Mesenchymal stem cell (in vitro differentiated cells and primary cell): ENCODE data around the gene SUPT5H.

Experiments
- DNase-seq: peaks from one replicate; pipeline ENCODE4 v3.0.0-alpha.2; 2013
- H2AFZ ChIP-seq: one replicate; pipeline ENCODE4 v1.6.1; 2013; ENCODE audit warnings: low read depth, mild to moderate bottlenecking, control low read depth, inconsistent platforms, low read length, moderate library complexity
- H2AK5ac ChIP-seq: 2 replicates; pipeline ENCODE4 v1.6.1; 2013; ENCODE audit warnings: low read length, moderate library complexity, mild to moderate bottlenecking, inconsistent platforms; ENCODE audit not compliant: severe bottlenecking
- H2BK120ac ChIP-seq: one replicate; pipeline ENCODE4 v1.6.1; 2013; ENCODE audit warnings: low read depth, mild to moderate bottlenecking, inconsistent platforms, low read length, moderate library complexity
- H2BK12ac ChIP-seq, 2 experiments: one replicate each; pipeline ENCODE4 v1.6.1; 2013; ENCODE audit warnings: inconsistent platforms in 2 of 2, low read length in 2 of 2, mild to moderate bottlenecking in 2 of 2, moderate library complexity in 2 of 2, control low read depth in 1 of 2
- H2BK15ac ChIP-seq: one replicate; pipeline ENCODE4 v1.6.1; 2013; ENCODE audit warnings: mild to moderate bottlenecking, low read depth, inconsistent platforms; ENCODE audit not compliant: poor library complexity, severe bottlenecking
- H2BK5ac ChIP-seq: 2 replicates; pipeline ENCODE4 v1.6.1; 2013; ENCODE audit warnings: low read depth, mild to moderate bottlenecking, low read length, control low read depth, inconsistent platforms; ENCODE audit not compliant: poor library complexity, severe bottlenecking
- H3K14ac ChIP-seq, 2 experiments: one replicate each; pipeline ENCODE4 v1.6.1; 2013; ENCODE audit warnings: inconsistent platforms in 2 of 2, low read length in 2 of 2, control low read depth in 1 of 2, mild to moderate bottlenecking in 1 of 2, moderate library complexity in 1 of 2
- H3K18ac ChIP-seq, 2 experiments: one replicate each; pipeline ENCODE4 v1.6.1; 2013; ENCODE audit warnings: inconsistent platforms in 2 of 2, low read length in 2 of 2, control low read depth in 1 of 2, low read depth in 1 of 2, mild to moderate bottlenecking in 1 of 2
- H3K23ac ChIP-seq, 2 experiments: one replicate each; pipeline ENCODE4 v1.6.1; 2013; ENCODE audit warnings: inconsistent platforms in 2 of 2, low read length in 2 of 2, mild to moderate bottlenecking in 2 of 2, moderate library complexity in 2 of 2, control low read depth in 1 of 2
- H3K27ac ChIP-seq: 2 replicates; pipeline ENCODE4 v1.5.1; 2013; ENCODE audit warnings: mild to moderate bottlenecking, moderate library complexity, low read length, control low read depth, inconsistent platforms; ENCODE audit not compliant: poor library complexity, severe bottlenecking
- H3K27me3 ChIP-seq, 2 experiments: 2 replicates each; pipeline versions ENCODE4 v1.6.1 to v1.7.0; 2013; ENCODE audit warnings: low read length in 2 of 2, mild to moderate bottlenecking in 2 of 2, moderate library complexity in 2 of 2, control low read depth in 1 of 2, inconsistent platforms in 1 of 2; ENCODE audit not compliant: control insufficient read depth in 1 of 2, insufficient read depth in 1 of 2
- H3K36me3 ChIP-seq, 2 experiments: 2 replicates each; pipeline versions ENCODE4 v1.6.1 to v1.7.0; 2013; ENCODE audit warnings: low read length in 2 of 2, control low read depth in 1 of 2, inconsistent platforms in 1 of 2, low read depth in 1 of 2, mild to moderate bottlenecking in 1 of 2; ENCODE audit not compliant: insufficient read depth in 2 of 2, control insufficient read depth in 1 of 2
- H3K4ac ChIP-seq, 2 experiments: one replicate each; pipeline ENCODE4 v1.6.1; 2013; ENCODE audit warnings: inconsistent platforms in 2 of 2, low read length in 2 of 2, mild to moderate bottlenecking in 2 of 2, moderate library complexity in 2 of 2, control low read depth in 1 of 2, low read depth in 1 of 2
- H3K4me1 ChIP-seq: 2 replicates; pipeline ENCODE4 v1.6.1; 2013; ENCODE audit warnings: low read depth, low read length, control low read depth; ENCODE audit not compliant: control insufficient read depth, insufficient read depth
- H3K4me2 ChIP-seq: 2 replicates; pipeline ENCODE4 v1.6.1; 2013; ENCODE audit warnings: low read length, mild to moderate bottlenecking, inconsistent platforms; ENCODE audit not compliant: poor library complexity, severe bottlenecking
- H3K4me3 ChIP-seq, 2 experiments: 2 replicates each; pipeline versions ENCODE4 v1.5.1 to v1.7.0; 2013; ENCODE audit warnings: low read length in 2 of 2, mild to moderate bottlenecking in 2 of 2, control low read depth in 1 of 2, low read depth in 1 of 2; ENCODE audit not compliant: insufficient read depth in 1 of 2
- H3K79me1 ChIP-seq: replicated peaks from 2 replicates; pipeline ENCODE4 v1.6.1; 2013; ENCODE audit warnings: mild to moderate bottlenecking, control low read depth, low read length, inconsistent platforms; ENCODE audit not compliant: poor library complexity, severe bottlenecking
- H3K9ac ChIP-seq: 2 replicates; pipeline ENCODE4 v1.7.0; 2013; ENCODE audit warnings: mild to moderate bottlenecking, low read length, moderate library complexity
- H3K9me3 ChIP-seq: 2 replicates; pipeline ENCODE4 v1.7.0; 2013; ENCODE audit warnings: mild to moderate bottlenecking, low read length; ENCODE audit not compliant: control insufficient read depth
- H4K8ac ChIP-seq: one replicate; pipeline ENCODE4 v1.6.1; 2013; ENCODE audit warnings: inconsistent platforms, mild to moderate bottlenecking, low read length, moderate library complexity
- H4K91ac ChIP-seq: one replicate; pipeline ENCODE4 v1.6.1; 2013; ENCODE audit warnings: mild to moderate bottlenecking, low read length, inconsistent platforms
- WGBS: methylation state at CpG from one replicate; pipeline ENCODE4 v1.1.7; 2013; ENCODE audit warnings: mixed read lengths; 5-methylcytosine and 5-hydroxymethylcytosine counted together

Gene SUPT5H

GRCh38 chr19:39518458-39518857, 73.1 kb downstream of the SUPT5H start:
- Histone ChIP-seq H4K91ac (no peak overlapping the region), H3K4me2 (no peak overlapping the region), H3K23ac (no peak overlapping the region), H3K36me3 (no peaks in the 10 kb centered on the region), H3K4me1 (peaks cover 13% of the 10 kb centered on the region), H3K4ac (no peak overlapping the region), H2BK120ac (no peak overlapping the region), H2AFZ (no peak overlapping the region), H3K9ac (no peak overlapping the region), H2BK12ac (no peak overlapping the region), H2AK5ac (no peak overlapping the region), H3K79me1 (no peaks in the 10 kb centered on the region), H4K8ac (no peak overlapping the region), H2BK15ac (no peak overlapping the region), H3K18ac (no peak overlapping the region), H3K14ac (no peak overlapping the region), H3K9me3 (no peaks in the 10 kb centered on the region), H3K27me3 (peaks cover 45 to 53% of the 10 kb centered on the region in 2 experiments), H3K27ac (no peak overlapping the region), H3K4me3 (no peak overlapping the region), H2BK5ac (no peak overlapping the region)
- no CpG with 5 or more reads among the region's 5 CpGs for WGBS
- DNase-seq = no peak

- DNase-seq = no peak
- Histone ChIP-seq H3K23ac (no peak overlapping the region), H2BK5ac (no peak overlapping the region), H3K4ac (no peak overlapping the region), H3K4me1 (peaks cover 13% of the 10 kb centered on the region), H3K14ac (no peak overlapping the region), H3K36me3 (no peaks in the 10 kb centered on the region), H3K9me3 (no peaks in the 10 kb centered on the region), H3K4me3 (no peak overlapping the region), H3K79me1 (peaks cover under 1% of the 10 kb centered on the region), H3K27me3 (peaks cover 40 to 48% of the 10 kb centered on the region in 2 experiments), H3K18ac (no peak overlapping the region), H2AFZ (no peak overlapping the region), H3K4me2 (no peak overlapping the region), H4K91ac (peak overlapping the region; percentile 28), H2BK120ac (no peak overlapping the region), H2BK15ac (no peak overlapping the region), H3K9ac (no peak overlapping the region), H2BK12ac (no peak overlapping the region), H2AK5ac (no peak overlapping the region), H4K8ac (no peak overlapping the region), H3K27ac (no peak overlapping the region)
- WGBS = 80% methylated on average over 8 of the region's 9 CpGs
Measured at GRCh38 chr19:39518975-39519374, 73.6 kb downstream of the SUPT5H start.

- H3K18ac ChIP-seq = no peak overlapping the region
- no peak overlapping the region for H3K9ac ChIP-seq
- peaks cover 3% of the 10 kb centered on the region for H3K79me1 ChIP-seq
- no peak overlapping the region for H4K91ac ChIP-seq
- no peak overlapping the region for H3K4ac ChIP-seq
- H2AK5ac ChIP-seq = no peak overlapping the region
- H4K8ac ChIP-seq = no peak overlapping the region
- peaks cover 0 to 3% of the 10 kb centered on the region in 2 experiments for H3K36me3 ChIP-seq
- no peak overlapping the region for H2BK12ac ChIP-seq
- H3K23ac ChIP-seq = no peak overlapping the region
- no peak overlapping the region for H2BK15ac ChIP-seq
- H3K9me3 ChIP-seq = no peaks in the 10 kb centered on the region
- H3K14ac ChIP-seq = no peak overlapping the region
- peaks cover 6% of the 10 kb centered on the region for H3K4me1 ChIP-seq
- H3K4me2 ChIP-seq = no peak overlapping the region
- no peak for DNase-seq
- no peak overlapping the region for H2BK5ac ChIP-seq
- H3K4me3 ChIP-seq = no peak overlapping the region
- H3K27me3 ChIP-seq = peaks cover 21 to 30% of the 10 kb centered on the region in 2 experiments
- H2BK120ac ChIP-seq = no peak overlapping the region
- no peak overlapping the region for H3K27ac ChIP-seq
- H2AFZ ChIP-seq = no peak overlapping the region
- WGBS = 90% methylated on average over 2 of the region's 8 CpGs
Measured at GRCh38 chr19:39520541-39521484, 75.4 kb downstream of the SUPT5H start.

GRCh38 chr19:39524495-39524894, 79.1 kb downstream of the SUPT5H start:
- 97% methylated on average over 7 of the region's 8 CpGs for WGBS
- no peaks in the 10 kb centered on the region for H3K9me3 ChIP-seq
- no peak overlapping the region for H3K4me2 ChIP-seq
- no peak overlapping the region for H3K4ac ChIP-seq
- H3K27ac ChIP-seq = no peak overlapping the region
- no peaks in the 10 kb centered on the region for H3K27me3 ChIP-seq
- H2AFZ ChIP-seq = no peak overlapping the region
- no peak overlapping the region for H3K23ac ChIP-seq
- no peak overlapping the region for H3K9ac ChIP-seq
- no peak overlapping the region for H2BK120ac ChIP-seq
- H3K14ac ChIP-seq = no peak overlapping the region
- H2BK5ac ChIP-seq = no peak overlapping the region
- no peak overlapping the region for H3K18ac ChIP-seq
- H2BK12ac ChIP-seq = no peak overlapping the region
- no peak for DNase-seq
- H2AK5ac ChIP-seq = no peak overlapping the region
- no peak overlapping the region for H4K8ac ChIP-seq
- peaks cover 4% of the 10 kb centered on the region for H3K4me1 ChIP-seq
- H2BK15ac ChIP-seq = no peak overlapping the region
- peaks cover 0 to 3% of the 10 kb centered on the region in 2 experiments for H3K36me3 ChIP-seq
- no peak overlapping the region for H4K91ac ChIP-seq
- no peak overlapping the region for H3K4me3 ChIP-seq
- H3K79me1 ChIP-seq = peaks cover 7% of the 10 kb centered on the region
